B cell (primary cell): ENCODE results near the gene TLK1. TPM values are rescaled to one million over a fixed set of nuclear protein-coding genes. Genes with fewer than 3 reads are reported as not detected.

ENCODE experiments used
- ATAC-seq: fragments of 200-7000 bp; cut with Tn5 transposase; one replicate; pipeline ENCODE4 v1.10.0; 2021; ENCODE audit warnings: low read depth, mild to moderate bottlenecking, moderate number of reproducible peaks, moderate library complexity
- CTCF ChIA-PET: fragments of 350-600 bp; sonication (Branson Sonifier 250); formaldehyde crosslinking; loops from one replicate; lab custom pipeline; 2021; ENCODE audit warnings: antibody characterized with exemption, inconsistent platforms; lab: Charles Lee
- POLR2A ChIA-PET: fragments of 350-600 bp; sonication (Branson Sonifier 250); formaldehyde crosslinking; loops from one replicate; lab custom pipeline; 2021; ENCODE audit warnings: antibody characterized with exemption; lab: Charles Lee
- DNase-seq: peaks from one replicate; pipeline ENCODE4 v3.0.0; 2013
- H2AFZ ChIP-seq: 2 replicates; pipeline ENCODE4 v1.6.1; 2012; ENCODE audit warnings: mild to moderate bottlenecking, low read depth, low read length; ENCODE audit not compliant: insufficient read depth, poor library complexity, severe bottlenecking
- H3K27ac ChIP-seq, 2 donors: 1 replicate in 1 of 2; 2 replicates in 1 of 2; pipeline ENCODE4 v1.5.1; 2012 to 2013; ENCODE audit warnings: low read length in 2 of 2, mild to moderate bottlenecking in 2 of 2, moderate library complexity in 1 of 2
- H3K27me3 ChIP-seq, 4 experiments: fragments of 200-600 bp in 1 of 4; sonication (generic) in 1 of 4; replicated peaks in 1 of 4; 1 replicate in 2 of 4; 2 replicates in 2 of 4; pipeline versions ENCODE4 v1.6.1 to v1.7.0; 2013 to 2016; ENCODE audit warnings: low read length in 3 of 4, mild to moderate bottlenecking in 2 of 4, mixed read lengths in 1 of 4, moderate library complexity in 1 of 4; ENCODE audit not compliant: insufficient read depth in 4 of 4, control insufficient read depth in 3 of 4; ENCODE audit errors: control extremely low read depth in 1 of 4
- H3K36me3 ChIP-seq, 2 experiments: replicated peaks in 1 of 2; 1 replicate in 1 of 2; 2 replicates in 1 of 2; pipeline versions ENCODE4 v1.6.1 to v1.7.1; 2013; ENCODE audit warnings: low read length in 1 of 2; ENCODE audit not compliant: insufficient read depth in 2 of 2, control insufficient read depth in 1 of 2; ENCODE audit errors: control extremely low read depth in 1 of 2, extremely low read depth in 1 of 2
- H3K4me1 ChIP-seq, 2 donors: fragments of 200-600 bp in 1 of 2; sonication (generic) in 1 of 2; 1 replicate in 1 of 2; 2 replicates in 1 of 2; pipeline versions ENCODE4 v1.5.1 to v1.6.1; 2013 to 2017; ENCODE audit warnings: low read length in 2 of 2; ENCODE audit not compliant: control insufficient read depth in 2 of 2, insufficient read depth in 2 of 2
- H3K4me2 ChIP-seq: replicated peaks from 2 replicates; pipeline ENCODE3; 2012; ENCODE audit warnings: mild to moderate bottlenecking, low read depth, low read length; ENCODE audit not compliant: poor library complexity, severe bottlenecking
- H3K4me3 ChIP-seq, 5 experiments: fragments of 200-600 bp in 1 of 5; sonication (generic) in 1 of 5; 1 replicate in 3 of 5; 2 replicates in 2 of 5; pipeline versions ENCODE4 v1.5.1 to v1.7.0; 2011 to 2016; ENCODE audit warnings: low read length in 4 of 5, mild to moderate bottlenecking in 4 of 5, low read depth in 2 of 5, control low read depth in 1 of 5, moderate library complexity in 1 of 5; ENCODE audit not compliant: insufficient read depth in 1 of 5; ENCODE audit errors: control extremely low read depth in 1 of 5, extremely low read depth in 1 of 5
- H3K79me2 ChIP-seq: fragments of 200-600 bp; sonication (generic); one replicate; pipeline ENCODE4 v1.6.0; 2016; ENCODE audit warnings: low read length; ENCODE audit not compliant: control insufficient read depth, insufficient read depth
- H3K9ac ChIP-seq: fragments of 200-600 bp; sonication (generic); 2 replicates; pipeline ENCODE4 v1.6.1; 2017; ENCODE audit warnings: mild to moderate bottlenecking, low read length, moderate library complexity
- H3K9me3 ChIP-seq, 3 donors: one replicate each; pipeline versions ENCODE4 v1.6.1 to v1.7.1; 2013; ENCODE audit warnings: low read length in 2 of 3; ENCODE audit not compliant: control insufficient read depth in 2 of 3, insufficient read depth in 1 of 3; ENCODE audit errors: control extremely low read depth in 1 of 3
- H4K20me1 ChIP-seq: 2 replicates; pipeline ENCODE4 v1.6.0; 2012; ENCODE audit warnings: mild to moderate bottlenecking, low read length; ENCODE audit not compliant: insufficient read depth, control insufficient read depth, poor library complexity, severe bottlenecking
- H3K27ac Mint-ChIP-seq: one replicate; pipeline ENCODE4 v1.8.0; 2021; ENCODE audit warnings: mixed read lengths
- H3K27me3 Mint-ChIP-seq: one replicate; pipeline ENCODE4 v1.8.0; 2021; ENCODE audit warnings: mixed read lengths
- H3K4me1 Mint-ChIP-seq: one replicate; pipeline ENCODE4 v1.8.0; 2021; ENCODE audit warnings: mixed read lengths
- H3K4me3 Mint-ChIP-seq: one replicate; pipeline ENCODE4 v1.8.0; 2021; ENCODE audit warnings: mixed read lengths
- H3K9me3 Mint-ChIP-seq: one replicate; pipeline ENCODE4 v1.8.0; 2022; ENCODE audit warnings: mixed read lengths; ENCODE audit not compliant: insufficient read depth
- CTCF ChIP-seq: fragments of 200-600 bp; IDR thresholded peaks from one replicate; pipeline ENCODE4 v1.8.0; 2022; ENCODE audit warnings: antibody characterized with exemption, mild to moderate bottlenecking
- EZH2 ChIP-seq: IDR thresholded peaks from 2 replicates; pipeline ENCODE4 v1.6.1; 2012; ENCODE audit warnings: borderline replicate concordance, low read depth, mild to moderate bottlenecking, moderate library complexity, low read length; ENCODE audit not compliant: insufficient read depth, poor library complexity, severe bottlenecking
- WGBS: methylation state at CpG from one replicate; pipeline ENCODE4 v1.1.5; 2013; ENCODE audit warnings: missing lambda C conversion rate; ENCODE audit not compliant: insufficient coverage; 5-methylcytosine and 5-hydroxymethylcytosine counted together
- intact Hi-C: fragments of 100-400 bp; cut with micrococcal nuclease; formaldehyde crosslinking; loops from one replicate; pipeline ENCODE4 v1.10.0; 2022
- polyA plus RNA-seq: library from polyadenylated mRNA; depleted of rRNA; stranded (reverse); fragments of >200 nt; gene quantifications from 2 replicates; pipeline ENCODE4 v1.2.3, GENCODE V29; 2012
- total RNA-seq, 2 donors: library from RNA; stranded (reverse); fragments of 120-200 nt in 1 of 2; gene quantifications; 1 replicate in 1 of 2; 2 replicates in 1 of 2; pipeline versions ENCODE4 v1.2.3 to v1.2.4, GENCODE V29; 2013 to 2022

Gene TLK1
- total and polyA plus RNA-seq, 2 donors (not counting 1 experiment from before 2014, with no cell fraction given), result 13.8 to 186 TPM

- H3K4me1 Mint-ChIP-seq, result peaks cover 22% of the 10 kb centered on the region
- CTCF ChIA-PET, result interaction anchor here (2.2 kb wide), 1 partner anchor 236 kb away, joined by 6 read pairs; no protein-coding TSS in a partner anchor
- Histone ChIP-seq H3K79me2 (no peaks in the 10 kb centered on the region), H3K4me3 (no peak overlapping the region), H4K20me1 (no peaks in the 10 kb centered on the region), H3K27me3 (no peaks in the 10 kb centered on the region), H3K27ac (no peak overlapping the region), H3K9ac (no peak overlapping the region), H3K4me2 (no peak overlapping the region), H3K4me1 (peaks cover 3 to 10% of the 10 kb centered on the region in 2 donors), H2AFZ (no peak overlapping the region), H3K9me3 (no peaks in the 10 kb centered on the region), H3K36me3 (no peaks in the 10 kb centered on the region)
- POLR2A ChIA-PET, result no interaction called here
- H3K9me3 Mint-ChIP-seq, result no peaks in the 10 kb centered on the region
- intact Hi-C loops, result no loop called here
- WGBS, result no CpG with 5 or more reads among the region's 3 CpGs
- no peak overlapping the region for H3K4me3 Mint-ChIP-seq
- no peaks in the 10 kb centered on the region for H3K27me3 Mint-ChIP-seq
- DNase-seq, result no peak
- no peak overlapping the region for H3K27ac Mint-ChIP-seq
- TF ChIP-seq CTCF (no peak), EZH2 (no peak)
- no peak for ATAC-seq
Measured at GRCh38 chr2:171180229-171180930, 19.7 kb upstream of the TLK1 start.

DNA sequence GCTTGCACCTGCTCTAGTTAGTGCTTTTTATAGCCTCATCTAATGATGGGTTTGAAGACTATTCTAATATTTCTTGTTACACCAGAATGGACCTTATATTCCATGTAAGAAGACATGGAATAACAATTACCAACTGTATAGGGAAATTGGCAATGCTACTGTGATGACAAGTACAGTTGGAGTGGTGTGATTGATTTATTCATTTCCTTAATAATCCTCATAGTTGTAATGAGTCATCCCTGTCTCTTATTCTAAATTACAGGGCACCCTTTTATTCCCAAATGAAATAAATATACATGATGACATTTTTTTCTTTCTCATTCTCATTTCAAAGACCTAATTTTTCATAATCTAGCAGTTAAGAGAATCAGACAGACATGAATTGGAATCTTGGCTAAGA is 18.3 kb upstream of the TLK1 start:
- H3K4me1 Mint-ChIP-seq, result peaks cover 22% of the 10 kb centered on the region
- DNase-seq (no peak), ATAC-seq (no peak)
- Histone ChIP-seq H3K27me3 (no peaks in the 10 kb centered on the region), H3K9me3 (no peaks in the 10 kb centered on the region), H2AFZ (no peak overlapping the region), H4K20me1 (no peaks in the 10 kb centered on the region), H3K4me3 (no peak overlapping the region), H3K4me1 (peaks cover 3 to 10% of the 10 kb centered on the region in 2 donors), H3K9ac (no peak overlapping the region), H3K79me2 (no peaks in the 10 kb centered on the region), H3K27ac (no peak overlapping the region), H3K36me3 (no peaks in the 10 kb centered on the region), H3K4me2 (no peak overlapping the region)
- H3K4me3 Mint-ChIP-seq, result no peak overlapping the region
- POLR2A ChIA-PET, result no interaction called here
- CTCF ChIA-PET, result no interaction called here
- H3K9me3 Mint-ChIP-seq, result no peaks in the 10 kb centered on the region
- no peaks in the 10 kb centered on the region for H3K27me3 Mint-ChIP-seq
- TF ChIP-seq CTCF (no peak), EZH2 (no peak)
- intact Hi-C loops, result no loop called here
- no peak overlapping the region for H3K27ac Mint-ChIP-seq
